Dermis microvascular lymphatic vessel endothelial cell (primary cell): Measurements from ENCODE around the gene RNF130. TPM values are rescaled to one million over a fixed set of nuclear protein-coding genes. Genes with fewer than 3 reads are reported as not detected.

Experiments used
- DNase-seq, 2 donors: peaks; one replicate each; pipeline versions ENCODE4 v3.0.0 to v3.0.0-alpha.2; 2010; ENCODE audit warnings: low read depth in 2 of 2
- total RNA-seq: library from RNA; depleted of rRNA; stranded (reverse); fragments of >200 nt; gene quantifications from 2 replicates; pipeline ENCODE4 v1.2.1, GENCODE V29; 2014

The RNF130 gene
- total RNA-seq, 1 donor from 2014 or later: 22.3 TPM

- no peak for DNase-seq
These were observed 11.4 kb downstream of the RNF130 start for GRCh38 chr5:180060192-180060591.

- peak in 1 of 2 donors; percentile 10 for DNase-seq
These were observed 12.2 kb downstream of the RNF130 start for GRCh38 chr5:180059326-180059725.

GRCh38 chr5:180056153-180056552 lies 15.4 kb downstream of the RNF130 start:
- no peak for DNase-seq

- no peak for DNase-seq
These were observed 17.3 kb downstream of the RNF130 start for GRCh38 chr5:180054226-180054625.

- no peak for DNase-seq
These were observed 18.4 kb downstream of the RNF130 start for GRCh38 chr5:180053061-180053602.

GRCh38 chr5:180052211-180052818 lies 19.2 kb downstream of the RNF130 start:
- no peak for DNase-seq

GRCh38 chr5:180050121-180050940 lies 21.2 kb downstream of the RNF130 start:
- no peak for DNase-seq

- no peak for DNase-seq
These were observed 22.4 kb downstream of the RNF130 start for GRCh38 chr5:180049185-180049548.

GRCh38 chr5:180047667-180048066 lies 23.9 kb downstream of the RNF130 start:
- peak in 1 of 2 donors; percentile 32 for DNase-seq

GRCh38 chr5:180046656-180047055 lies 24.9 kb downstream of the RNF130 start:
- DNase-seq: peak in 1 of 2 donors; percentile 39

GRCh38 chr5:180045889-180046499 lies 25.6 kb downstream of the RNF130 start:
- no peak for DNase-seq

- no peak for DNase-seq
These were observed 28.2 kb downstream of the RNF130 start for GRCh38 chr5:180043377-180043776.

- no peak for DNase-seq
These were observed 30.0 kb downstream of the RNF130 start for GRCh38 chr5:180041301-180042274.

- no peak for DNase-seq
These were observed 31.0 kb downstream of the RNF130 start for GRCh38 chr5:180040287-180041214.

GRCh38 chr5:180035206-180035931 lies 36.2 kb downstream of the RNF130 start:
- DNase-seq: no peak

GRCh38 chr5:180034564-180034963 lies 37.0 kb downstream of the RNF130 start:
- DNase-seq: peak in 1 of 2 donors; percentile 8

GRCh38 chr5:180027459-180028089 lies 44.0 kb downstream of the RNF130 start:
- DNase-seq: no peak

GRCh38 chr5:180026734-180027458 lies 44.7 kb downstream of the RNF130 start:
- DNase-seq: no peak
